Rectal smooth muscle tissue (tissue), 1 donor: ENCODE measurements around the gene SGSH.

Experiments
- H3K27ac ChIP-seq: one replicate; pipeline ENCODE4 v1.7.0; 2013; ENCODE audit warnings: low read depth, low read length, inconsistent platforms
- H3K27me3 ChIP-seq: one replicate; pipeline ENCODE4 v1.7.0; 2013; ENCODE audit warnings: low read length; ENCODE audit not compliant: control insufficient read depth, insufficient read depth
- H3K36me3 ChIP-seq: one replicate; pipeline ENCODE4 v1.7.0; 2013; ENCODE audit warnings: low read length; ENCODE audit not compliant: control insufficient read depth, insufficient read depth
- H3K4me1 ChIP-seq: one replicate; pipeline ENCODE4 v1.7.0; 2013; ENCODE audit warnings: low read length; ENCODE audit not compliant: control insufficient read depth, insufficient read depth
- H3K4me3 ChIP-seq: one replicate; pipeline ENCODE4 v1.7.0; 2013; ENCODE audit warnings: low read length
- H3K9ac ChIP-seq: one replicate; pipeline ENCODE4 v1.7.0; 2013; ENCODE audit warnings: low read length

The SGSH gene

DNA sequence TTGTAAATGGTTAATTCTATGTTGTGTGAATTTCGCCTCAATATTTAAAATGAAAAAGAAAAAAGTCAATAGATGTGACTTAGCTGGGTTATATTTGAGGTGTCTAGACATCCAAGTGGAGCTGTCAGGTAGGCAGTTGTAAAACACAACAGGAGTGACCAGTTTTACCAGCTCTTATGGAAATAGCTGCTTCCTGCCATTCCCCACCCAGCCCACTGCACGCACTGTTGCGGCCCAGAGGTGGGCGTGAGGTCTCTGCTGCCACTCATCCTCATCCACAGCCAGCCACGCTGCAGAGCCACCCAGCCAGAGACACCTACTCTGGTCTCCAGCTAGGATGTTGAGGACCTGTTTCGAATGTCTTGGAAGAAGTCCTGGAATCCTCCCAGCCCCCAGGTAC, 53.7 kb downstream of the SGSH start:
- Histone ChIP-seq H3K9ac (no peak overlapping the region), H3K36me3 (no peaks in the 10 kb centered on the region), H3K27ac (no peak overlapping the region), H3K4me3 (no peak overlapping the region), H3K27me3 (no peaks in the 10 kb centered on the region), H3K4me1 (no peaks in the 10 kb centered on the region)

DNA sequence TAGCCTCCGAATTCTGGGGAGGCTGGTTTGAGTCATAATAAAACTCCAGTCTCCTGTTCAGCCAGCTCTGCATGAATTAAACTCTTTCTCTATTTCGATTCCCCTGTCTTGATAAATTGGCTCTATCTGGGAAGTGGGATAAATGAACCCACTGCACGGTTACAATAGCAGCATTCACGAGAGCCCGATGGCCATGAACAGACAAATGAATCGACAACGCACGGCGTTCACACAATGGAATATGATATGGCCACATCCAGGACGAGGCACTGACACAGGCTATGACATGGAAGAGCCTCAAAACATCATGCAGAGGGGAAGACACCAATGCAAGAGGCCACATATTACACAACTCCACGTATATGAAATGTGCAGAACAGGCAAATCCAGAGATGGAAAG, 55.9 kb downstream of the SGSH start:
- no peak overlapping the region for H3K27ac ChIP-seq
- H3K4me3 ChIP-seq: no peak overlapping the region
- no peaks in the 10 kb centered on the region for H3K4me1 ChIP-seq
- H3K9ac ChIP-seq: no peak overlapping the region
- no peaks in the 10 kb centered on the region for H3K36me3 ChIP-seq
- no peaks in the 10 kb centered on the region for H3K27me3 ChIP-seq

DNA sequence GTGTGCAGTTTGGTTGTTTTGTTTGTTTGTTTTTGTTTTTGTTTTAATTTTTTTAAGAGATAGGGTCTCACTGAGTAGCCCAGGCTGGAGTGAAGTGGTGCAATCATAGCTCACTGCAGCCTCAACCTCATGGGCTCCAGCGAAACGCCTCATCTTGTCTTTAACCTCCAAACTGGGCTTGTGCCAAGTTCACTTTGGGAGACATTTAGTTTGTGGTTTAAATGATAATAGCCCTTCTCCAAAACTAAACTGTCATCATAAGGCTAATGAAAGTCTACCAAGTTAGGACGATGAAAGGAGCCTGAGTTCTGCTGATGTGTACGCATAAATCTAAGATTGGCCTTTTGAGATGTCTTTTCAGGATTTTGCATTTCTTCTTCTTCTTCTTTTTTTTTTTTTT, 56.8 kb downstream of the SGSH start:
- Histone ChIP-seq H3K27ac (no peak overlapping the region), H3K36me3 (no peaks in the 10 kb centered on the region), H3K27me3 (no peaks in the 10 kb centered on the region), H3K4me3 (no peak overlapping the region), H3K9ac (no peak overlapping the region), H3K4me1 (no peaks in the 10 kb centered on the region)

DNA sequence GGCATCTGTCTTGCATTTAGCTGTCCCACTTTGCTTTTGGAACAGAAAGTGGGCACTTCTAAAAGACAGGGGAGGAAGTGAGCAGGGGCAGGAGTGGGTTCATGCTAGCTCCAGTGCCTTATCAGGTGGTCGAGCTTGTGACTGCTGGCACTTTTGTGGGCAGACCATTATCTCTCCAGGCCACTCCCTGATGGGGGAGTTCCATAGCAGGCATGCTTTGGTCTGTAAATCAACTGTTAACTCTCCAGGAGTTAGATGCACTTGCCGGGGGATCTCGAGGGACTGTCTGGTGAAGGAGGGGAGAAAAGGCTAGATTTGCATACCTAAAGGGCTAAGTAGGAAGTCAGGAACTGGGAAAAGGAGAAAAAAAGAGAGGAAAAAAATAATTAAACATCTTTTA, 59.6 kb downstream of the SGSH start:
- H3K27ac ChIP-seq: no peak overlapping the region
- H3K4me1 ChIP-seq: no peaks in the 10 kb centered on the region
- no peaks in the 10 kb centered on the region for H3K27me3 ChIP-seq
- H3K36me3 ChIP-seq: no peaks in the 10 kb centered on the region
- H3K9ac ChIP-seq: no peak overlapping the region
- H3K4me3 ChIP-seq: no peak overlapping the region
